ENCODE measurements around the gene MMP15. TPM values are rescaled to one million over a fixed set of nuclear protein-coding genes. Genes with fewer than 3 reads are reported as not detected.

MMP15 gene
- total RNA-seq, 2 experiments from 2014 or later = 0.19 to 0.43 TPM

- CTCF ChIA-PET = interaction anchor here (0.7 kb wide), 1 partner anchor 101 kb away, joined by 3 read pairs; no protein-coding TSS in a partner anchor
- H3K27ac Mint-ChIP-seq = peak overlapping the region; percentile 26
Measured at GRCh38 chr16:58020628-58021521, 4.7 kb upstream of the MMP15 start.

GRCh38 chr16:58021661-58022551 is 3.6 kb upstream of the MMP15 start:
- Mint-ChIP-seq H3K9me3 (ENCODE audit: low read depth) (no peaks in the 10 kb centered on the region), H3K27me3 (peaks cover 4% of the 10 kb centered on the region), H3K36me3 (ENCODE audit: low read depth) (peaks cover 3% of the 10 kb centered on the region), H3K27ac (no peak overlapping the region), H3K4me1 (peaks cover 13% of the 10 kb centered on the region), H3K4me3 (no peak overlapping the region)
- intact Hi-C loops (cut with DNase I, micrococcal nuclease) = loop anchor here (2.0 to 10.0 kb wide), 4 partner anchors 173 to 373 kb away; partner anchors contain the start of genes CSNK2A2 (in 2 of the 2) and GINS3 (in 1 of the 2)
- no peak for ATAC-seq
- CTCF ChIA-PET = interaction anchor here (0.7 to 1.1 kb wide), 2 partner anchors 20 to 100 kb away, joined by 3 read pairs; no protein-coding TSS in a partner anchor
- DNase-seq = no peak
- POLR2A ChIA-PET = no interaction called here

More at GRCh38 chr16:58020628-58021521, 4.7 kb upstream of the MMP15 start:
- Mint-ChIP-seq H3K4me3 (no peak overlapping the region), H3K36me3 (ENCODE audit: low read depth) (peaks cover 3% of the 10 kb centered on the region), H3K9me3 (ENCODE audit: low read depth) (no peaks in the 10 kb centered on the region), H3K27me3 (peaks cover 4% of the 10 kb centered on the region), H3K4me1 (peaks cover 13% of the 10 kb centered on the region)
- POLR2A ChIA-PET = no interaction called here
- intact Hi-C loops (cut with DNase I, micrococcal nuclease) = loop anchor here (1.0 to 10.0 kb wide), 6 partner anchors 105 to 374 kb away; partner anchors contain the start of genes CSNK2A2 (in 2 of the 2) and GINS3 (in 1 of the 2)
- DNase-seq (peak; percentile 79), ATAC-seq (peak; percentile 62)

- POLR2A ChIA-PET = interaction anchor here (0.6 to 1.0 kb wide), 2 partner anchors 105 to 169 kb away, joined by 3 to 4 read pairs; no protein-coding TSS in a partner anchor
- no peak for ATAC-seq
- no peak for DNase-seq
- Mint-ChIP-seq H3K27me3 (peaks cover 4% of the 10 kb centered on the region), H3K36me3 (ENCODE audit: low read depth) (peaks cover 3% of the 10 kb centered on the region), H3K4me3 (no peak overlapping the region), H3K9me3 (ENCODE audit: low read depth) (no peaks in the 10 kb centered on the region), H3K4me1 (peaks cover 13% of the 10 kb centered on the region), H3K27ac (no peak overlapping the region)
- intact Hi-C loops (cut with DNase I, micrococcal nuclease) = loop anchor here (10.0 kb wide), 2 partner anchors 172 to 372 kb away; partner anchors contain the start of genes CSNK2A2 (in 1 of the 2) and GINS3 (in 1 of the 2)
- CTCF ChIA-PET = interaction anchor here (0.7 to 2.2 kb wide), 5 partner anchors 21 to 103 kb away, joined by 3 to 13 read pairs (median 3); no protein-coding TSS in a partner anchor
Measured at GRCh38 chr16:58022601-58023371, 2.8 kb upstream of the MMP15 start.

- H3K27me3 Mint-ChIP-seq = peaks cover 5% of the 10 kb centered on the region
- DNase-seq (peak; percentile 39), ATAC-seq (no peak)
- H3K27ac Mint-ChIP-seq = peak overlapping the region; percentile 75
- H3K36me3 Mint-ChIP-seq (ENCODE audit: low read depth) = no peaks in the 10 kb centered on the region
- peaks cover 13% of the 10 kb centered on the region for H3K4me1 Mint-ChIP-seq
- ChIA-PET POLR2A (interaction anchor here (0.6 kb wide), 1 partner anchor 105 kb away, joined by 4 read pairs; the partner anchor contains the start of gene CFAP20), CTCF (interaction anchor here (1.7 to 2.2 kb wide), 2 partner anchors 97 to 126 kb away, joined by 5 to 13 read pairs; no protein-coding TSS in a partner anchor)
- no peaks in the 10 kb centered on the region for H3K9me3 Mint-ChIP-seq (ENCODE audit: low read depth)
- intact Hi-C loops (cut with DNase I, micrococcal nuclease) = loop anchor here (1.0 to 10.0 kb wide), 7 partner anchors 24 to 370 kb away; partner anchors contain the start of genes CFAP20 (in 2 of the 2), CSNK2A2 (in 1 of the 2), GINS3 (in 1 of the 2) and USB1 (in 1 of the 2)
- H3K4me3 Mint-ChIP-seq = peak overlapping the region; percentile 72
Measured at GRCh38 chr16:58024486-58025350, 836 bp upstream of the MMP15 start.

DNA sequence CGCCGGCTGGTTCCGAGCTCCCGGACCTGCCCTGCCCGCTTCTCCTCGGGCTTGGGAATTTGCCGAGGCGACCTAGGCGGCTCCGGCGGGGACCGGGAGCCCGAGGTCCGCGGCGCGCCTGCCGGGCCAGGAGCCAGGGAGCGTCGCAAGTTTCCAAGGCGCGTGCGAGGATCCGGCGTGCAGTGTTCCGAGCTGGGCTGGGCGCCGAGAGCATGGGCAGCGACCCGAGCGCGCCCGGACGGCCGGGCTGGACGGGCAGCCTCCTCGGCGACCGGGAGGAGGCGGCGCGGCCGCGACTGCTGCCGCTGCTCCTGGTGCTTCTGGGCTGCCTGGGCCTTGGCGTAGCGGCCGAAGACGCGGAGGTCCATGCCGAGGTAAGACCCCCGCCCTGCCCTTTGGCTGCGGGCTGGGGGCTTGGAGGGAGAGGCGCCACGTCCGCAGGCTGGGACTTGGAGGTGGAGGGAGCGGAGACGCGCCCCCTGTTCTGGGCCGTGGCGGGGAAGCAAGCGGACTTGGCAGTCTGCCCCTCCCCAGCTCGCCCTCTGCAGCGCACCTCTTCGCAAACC is 668 bp downstream of the MMP15 start:
- no peaks in the 10 kb centered on the region for H3K36me3 Mint-ChIP-seq (ENCODE audit: low read depth)
- DNase-seq (peak; percentile 31), ATAC-seq (peak; percentile 7)
- intact Hi-C loops (cut with DNase I, micrococcal nuclease) = loop anchor here (5.0 to 10.0 kb wide), 4 partner anchors 169 to 369 kb away; partner anchors contain the start of genes CSNK2A2 (in 1 of the 2) and GINS3 (in 1 of the 2)
- H3K27ac Mint-ChIP-seq = no peak overlapping the region
- ChIA-PET POLR2A (no interaction called here), CTCF (interaction anchor here (0.7 to 1.6 kb wide), 3 partner anchors 15 to 172 kb away, joined by 3 to 4 read pairs (median 4); no protein-coding TSS in a partner anchor)
- H3K27me3 Mint-ChIP-seq = peaks cover 5% of the 10 kb centered on the region
- H3K4me1 Mint-ChIP-seq = peaks cover 7% of the 10 kb centered on the region
- H3K4me3 Mint-ChIP-seq = peak overlapping the region; percentile 40
- H3K9me3 Mint-ChIP-seq (ENCODE audit: low read depth) = no peaks in the 10 kb centered on the region

- Mint-ChIP-seq H3K9me3 (ENCODE audit: low read depth) (no peaks in the 10 kb centered on the region), H3K27me3 (peaks cover 5% of the 10 kb centered on the region), H3K36me3 (ENCODE audit: low read depth) (no peaks in the 10 kb centered on the region), H3K4me1 (peaks cover 7% of the 10 kb centered on the region), H3K27ac (no peak overlapping the region), H3K4me3 (peak overlapping the region; percentile 40)
- CTCF ChIA-PET = interaction anchor here (0.5 to 1.6 kb wide), 3 partner anchors 16 to 398 kb away, joined by 3 to 4 read pairs (median 3); no protein-coding TSS in a partner anchor
- ATAC-seq (no peak), DNase-seq (peak; percentile 18)
- POLR2A ChIA-PET = no interaction called here
- intact Hi-C loops (cut with DNase I, micrococcal nuclease) = loop anchor here (5.0 to 10.0 kb wide), 4 partner anchors 168 to 368 kb away; partner anchors contain the start of genes CSNK2A2 (in 1 of the 2) and GINS3 (in 1 of the 2)
Measured at GRCh38 chr16:58026705-58027160, 1.2 kb downstream of the MMP15 start.

DNA sequence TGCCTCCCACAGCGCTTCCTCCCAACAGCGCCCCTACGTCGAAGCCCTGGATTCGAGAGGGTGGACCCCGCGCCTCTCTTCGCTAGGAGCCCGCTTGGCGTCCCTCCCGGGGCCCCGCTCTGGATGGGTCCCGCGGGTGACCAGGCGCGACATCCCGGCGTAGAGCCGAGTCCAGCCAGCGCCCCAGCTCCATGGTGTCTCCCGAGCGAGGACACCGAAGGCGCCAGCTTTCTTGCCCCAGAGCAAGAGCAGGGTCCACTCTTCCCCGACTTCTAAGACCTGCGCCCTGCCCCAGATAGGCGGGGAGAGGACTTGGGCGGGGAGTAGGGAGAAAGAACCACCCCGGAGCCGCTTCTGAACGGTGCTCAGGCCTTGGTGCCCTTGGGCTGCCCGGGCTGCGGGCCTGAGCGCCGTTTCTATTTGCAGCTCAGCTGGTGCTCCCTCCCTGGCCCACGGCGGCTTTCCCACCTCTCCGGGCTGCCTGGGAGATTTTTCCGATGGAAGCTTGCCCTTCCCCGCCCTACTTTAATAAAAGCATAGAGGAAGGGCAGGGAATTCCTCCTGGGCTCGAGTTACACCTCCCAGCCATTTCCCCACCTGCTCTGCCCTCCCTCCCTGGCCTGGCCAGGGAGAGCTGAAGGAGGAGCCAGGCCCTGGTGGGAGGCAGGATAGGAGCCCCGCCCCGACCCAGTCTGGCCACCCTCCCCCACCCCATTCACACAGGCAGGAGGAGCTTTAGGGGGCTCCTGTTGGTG is 1.8 kb downstream of the MMP15 start:
- DNase-seq (peak; percentile 17), ATAC-seq (no peak)
- peaks cover 5% of the 10 kb centered on the region for H3K27me3 Mint-ChIP-seq
- H3K4me3 Mint-ChIP-seq = no peak overlapping the region
- POLR2A ChIA-PET = interaction anchor here (0.5 kb wide), 1 partner anchor 459 kb away, joined by 3 read pairs; no protein-coding TSS in a partner anchor
- peaks cover 7% of the 10 kb centered on the region for H3K4me1 Mint-ChIP-seq
- intact Hi-C loops (cut with DNase I, micrococcal nuclease) = loop anchor here (5.0 to 10.0 kb wide), 4 partner anchors 167 to 367 kb away; partner anchors contain the start of genes CSNK2A2 (in 1 of the 2) and GINS3 (in 1 of the 2)
- H3K36me3 Mint-ChIP-seq (ENCODE audit: low read depth) = no peaks in the 10 kb centered on the region
- no peaks in the 10 kb centered on the region for H3K9me3 Mint-ChIP-seq (ENCODE audit: low read depth)
- no peak overlapping the region for H3K27ac Mint-ChIP-seq
- CTCF ChIA-PET = interaction anchor here (0.5 to 1.6 kb wide), 2 partner anchors 18 to 397 kb away, joined by 3 to 4 read pairs; no protein-coding TSS in a partner anchor

- no peak for DNase-seq
- CTCF ChIA-PET = interaction anchor here (0.6 kb wide), 1 partner anchor 94 kb away, joined by 3 read pairs; no protein-coding TSS in a partner anchor
- intact Hi-C loops (cut with DNase I, micrococcal nuclease) = loop anchor here (5.0 to 10.0 kb wide), 4 partner anchors 167 to 367 kb away; partner anchors contain the start of genes CSNK2A2 (in 1 of the 2) and GINS3 (in 1 of the 2)
- POLR2A ChIA-PET = interaction anchor here (0.5 to 0.7 kb wide), 2 partner anchors 11 to 458 kb away, joined by 3 read pairs; no protein-coding TSS in a partner anchor
- Mint-ChIP-seq H3K4me3 (no peak overlapping the region), H3K36me3 (ENCODE audit: low read depth) (no peaks in the 10 kb centered on the region), H3K27ac (no peak overlapping the region), H3K27me3 (peaks cover 5% of the 10 kb centered on the region), H3K9me3 (ENCODE audit: low read depth) (no peaks in the 10 kb centered on the region), H3K4me1 (peaks cover 7% of the 10 kb centered on the region)
- ATAC-seq = no peak
Measured at GRCh38 chr16:58027916-58028455, 2.4 kb downstream of the MMP15 start.

All from activated CD4-positive, alpha-beta T cell treated with anti-CD3 and anti-CD28 coated beads for 36 hours (primary cell).